H9 (cell line): Measurements from ENCODE around the gene CACNA1F. TPM values are rescaled to one million over a fixed set of nuclear protein-coding genes. Genes with fewer than 3 reads are reported as not detected.

Experiments used
- DNase-seq: peaks from one replicate; pipeline ENCODE4 v3.0.0-alpha.2; 2017
- H2AFZ ChIP-seq: one replicate; pipeline ENCODE4 v1.6.1; 2013; ENCODE audit warnings: mild to moderate bottlenecking, low read length, control low read depth, moderate library complexity
- H2AK5ac ChIP-seq: 2 replicates; pipeline ENCODE4 v1.6.1; 2013; ENCODE audit warnings: low read length, control low read depth, mixed read lengths; ENCODE audit not compliant: insufficient read length
- H2BK120ac ChIP-seq: one replicate; pipeline ENCODE4 v1.6.1; 2013; ENCODE audit warnings: low read depth, mild to moderate bottlenecking, low read length, control low read depth, inconsistent platforms; ENCODE audit not compliant: poor library complexity, severe bottlenecking
- H2BK12ac ChIP-seq: 2 replicates; pipeline ENCODE4 v1.6.1; 2013; ENCODE audit warnings: low read length, control low read depth, mixed read lengths, low read depth; ENCODE audit not compliant: insufficient read length
- H2BK15ac ChIP-seq: 2 replicates; pipeline ENCODE4 v1.6.1; 2013; ENCODE audit warnings: low read depth, low read length, control low read depth
- H2BK20ac ChIP-seq: one replicate; pipeline ENCODE4 v1.6.1; 2013; ENCODE audit warnings: low read depth, mild to moderate bottlenecking, low read length, control low read depth, inconsistent platforms; ENCODE audit not compliant: poor library complexity, severe bottlenecking
- H2BK5ac ChIP-seq: 2 replicates; pipeline ENCODE4 v1.6.1; 2013; ENCODE audit warnings: low read length, control low read depth, mixed read lengths; ENCODE audit not compliant: insufficient read length
- H3K14ac ChIP-seq: 2 replicates; pipeline ENCODE4 v1.6.1; 2013; ENCODE audit warnings: low read length, control low read depth; ENCODE audit not compliant: insufficient read depth
- H3K18ac ChIP-seq: 2 replicates; pipeline ENCODE4 v1.6.1; 2013; ENCODE audit warnings: low read depth, mild to moderate bottlenecking, mixed read lengths, low read length, control low read depth; ENCODE audit not compliant: insufficient read length
- H3K23ac ChIP-seq: 2 replicates; pipeline ENCODE4 v1.6.1; 2013; ENCODE audit warnings: low read length, control low read depth, mixed read lengths, low read depth; ENCODE audit not compliant: insufficient read length
- H3K23me2 ChIP-seq: 2 replicates; pipeline ENCODE4 v1.6.1; 2013; ENCODE audit warnings: low read depth, mild to moderate bottlenecking, mixed read lengths, low read length, control low read depth; ENCODE audit not compliant: insufficient read length, poor library complexity, severe bottlenecking
- H3K27ac ChIP-seq: 2 replicates; pipeline ENCODE4 v1.5.1; 2013; ENCODE audit warnings: low read length, control low read depth, mixed read lengths, low read depth; ENCODE audit not compliant: insufficient read length
- H3K27me3 ChIP-seq: 2 replicates; pipeline ENCODE4 v1.6.1; 2013; ENCODE audit warnings: low read length, control low read depth, inconsistent platforms; ENCODE audit not compliant: insufficient read depth
- H3K4ac ChIP-seq: 2 replicates; pipeline ENCODE4 v1.6.1; 2013; ENCODE audit warnings: low read depth, mild to moderate bottlenecking, control low read depth, inconsistent platforms, low read length, moderate library complexity
- H3K4me1 ChIP-seq: 2 replicates; pipeline ENCODE4 v1.6.1; 2013; ENCODE audit warnings: low read length, control low read depth, inconsistent platforms; ENCODE audit not compliant: insufficient read depth
- H3K4me2 ChIP-seq: 2 replicates; pipeline ENCODE4 v1.6.1; 2013; ENCODE audit warnings: low read length, control low read depth, mixed read lengths; ENCODE audit not compliant: insufficient read length, insufficient read depth
- H3K56ac ChIP-seq: 2 replicates; pipeline ENCODE4 v1.6.1; 2013; ENCODE audit warnings: low read depth, mild to moderate bottlenecking, mixed read lengths, low read length, control low read depth; ENCODE audit not compliant: insufficient read length
- H3K79me1 ChIP-seq: 2 replicates; pipeline ENCODE4 v1.6.1; 2013; ENCODE audit warnings: low read depth, mild to moderate bottlenecking, moderate library complexity, low read length, control low read depth, inconsistent platforms; ENCODE audit not compliant: insufficient read depth, poor library complexity, severe bottlenecking
- H3K79me2 ChIP-seq: 2 replicates; pipeline ENCODE4 v1.6.1; 2013; ENCODE audit warnings: low read length, control low read depth, inconsistent platforms; ENCODE audit not compliant: insufficient read depth
- H3K9ac ChIP-seq: 2 replicates; pipeline ENCODE4 v1.6.1; 2013; ENCODE audit warnings: low read length, control low read depth, mixed read lengths; ENCODE audit not compliant: insufficient read length; ENCODE audit errors: extremely low read depth
- H3K9me3 ChIP-seq: one replicate; pipeline ENCODE4 v1.6.1; 2013; ENCODE audit warnings: low read depth, low read length, inconsistent platforms; ENCODE audit not compliant: control insufficient read depth
- H3T11ph ChIP-seq: one replicate; pipeline ENCODE4 v1.6.1; 2013; ENCODE audit warnings: mild to moderate bottlenecking, low read length, control low read depth, inconsistent platforms
- H4K20me1 ChIP-seq: one replicate; pipeline ENCODE4 v1.6.1; 2013; ENCODE audit not compliant: control insufficient read depth, insufficient read length, insufficient read depth
- H4K5ac ChIP-seq: 2 replicates; pipeline ENCODE4 v1.6.1; 2013; ENCODE audit warnings: low read depth, mild to moderate bottlenecking, mixed read lengths, low read length, control low read depth; ENCODE audit not compliant: insufficient read length
- H4K8ac ChIP-seq: replicated peaks from 2 replicates; pipeline ENCODE4 v1.6.1; 2013; ENCODE audit warnings: low read length, control low read depth, mixed read lengths, low read depth; ENCODE audit not compliant: insufficient read length
- H4K91ac ChIP-seq: 2 replicates; pipeline ENCODE4 v1.6.1; 2013; ENCODE audit warnings: low read depth, mild to moderate bottlenecking, moderate library complexity, mixed read lengths, low read length, control low read depth; ENCODE audit not compliant: insufficient read length
- H3K27ac Mint-ChIP-seq, 3 experiments: 2 replicates in 2 of 3; 3 replicates in 1 of 3; pipeline ENCODE4 v1.8.0; 2020 to 2021; ENCODE audit warnings: mixed read lengths in 3 of 3, mild to moderate bottlenecking in 1 of 3, moderate library complexity in 1 of 3
- H3K27me3 Mint-ChIP-seq: 2 replicates; pipeline ENCODE4 v1.8.0; 2021; ENCODE audit warnings: low read depth, mild to moderate bottlenecking, moderate library complexity, mixed read lengths
- H3K36me3 Mint-ChIP-seq, 3 experiments: 2 replicates in 2 of 3; 3 replicates in 1 of 3; pipeline ENCODE4 v1.8.0; 2020 to 2021; ENCODE audit warnings: low read depth in 3 of 3, mixed read lengths in 3 of 3; ENCODE audit not compliant: insufficient read depth in 1 of 3
- H3K4me1 Mint-ChIP-seq, 2 experiments: 2 replicates each; pipeline ENCODE4 v1.8.0; 2020; ENCODE audit warnings: mixed read lengths in 2 of 2
- H3K4me3 Mint-ChIP-seq, 2 experiments: 2 replicates in 1 of 2; 3 replicates in 1 of 2; pipeline ENCODE4 v1.8.0; 2020 to 2021; ENCODE audit warnings: mild to moderate bottlenecking in 2 of 2, mixed read lengths in 2 of 2, moderate library complexity in 1 of 2
- H3K9me3 Mint-ChIP-seq, 2 experiments: 2 replicates in 1 of 2; 3 replicates in 1 of 2; pipeline ENCODE4 v1.8.0; 2020; ENCODE audit warnings: mild to moderate bottlenecking in 2 of 2, mixed read lengths in 2 of 2, moderate library complexity in 1 of 2
- CTCF ChIP-seq: fragments of 200-600 bp; sonication (generic); conservative IDR thresholded peaks from 3 replicates; pipeline ENCODE4 v1.8.0; 2021; ENCODE audit warnings: antibody characterized with exemption, mild to moderate bottlenecking
- WGBS: extraction: QIAGEN DNeasy Blood & Tissue Kit; methylation state at CpG from one replicate; pipeline ENCODE4 v1.1.7; 2013; ENCODE audit warnings: missing lambda C conversion rate, low lambda C conversion rate, mixed read lengths; ENCODE audit not compliant: insufficient read length; ENCODE audit errors: extremely low coverage; 5-methylcytosine and 5-hydroxymethylcytosine counted together
- total RNA-seq: library from RNA; stranded (reverse); gene quantifications from 2 replicates; pipeline ENCODE4 v1.2.1, GENCODE V29; 2021

CACNA1F gene
- total RNA-seq, 1 experiment from 2014 or later, result 1.4 TPM

- Histone ChIP-seq H3K14ac (no peak within 1 kb of the TSS), H3K4me1 (no peaks in the 10 kb centered on the region), H4K91ac (no peak within 1 kb of the TSS), H3K79me1 (no peaks in the 10 kb centered on the region), H3K4me2 (peak within 1 kb of the TSS; percentile 52), H4K5ac (no peak within 1 kb of the TSS), H3K4ac (no peak within 1 kb of the TSS), H4K20me1 (no peaks in the 10 kb centered on the region), H3K56ac (no peak within 1 kb of the TSS), H2BK15ac (no peak within 1 kb of the TSS), H2BK12ac (no peak within 1 kb of the TSS), H3K23me2 (peaks cover 14% of the 10 kb centered on the region), H3K9me3 (peaks cover 27% of the 10 kb centered on the region), H2BK120ac (no peak within 1 kb of the TSS), H2BK20ac (no peak within 1 kb of the TSS), H3K23ac (no peak within 1 kb of the TSS), H2BK5ac (no peak within 1 kb of the TSS), H3K18ac (no peak within 1 kb of the TSS), H2AK5ac (no peak within 1 kb of the TSS), H3K79me2 (no peaks in the 10 kb centered on the region), H3K27me3 (no peaks in the 10 kb centered on the region), H3T11ph (no peak within 1 kb of the TSS), H2AFZ (no peak within 1 kb of the TSS), H3K9ac (no peak within 1 kb of the TSS), H4K8ac (no peak within 1 kb of the TSS), H3K27ac (no peak within 1 kb of the TSS)
- Mint-ChIP-seq H3K27ac (peak within 1 kb of the TSS in 1 of 3 experiments; percentile 62; a peak in 3 of 7 replicates), H3K9me3 (peaks cover 74 to 84% of the 10 kb centered on the region in 2 experiments), H3K27me3 (peaks cover 17% of the 10 kb centered on the region), H3K36me3 (peaks cover 0 to 14% (median 5%) of the 10 kb centered on the region in 3 experiments; a peak in 5 of 7 replicates), H3K4me3 (peak within 1 kb of the TSS; percentile 53 to 84), H3K4me1 (peaks cover 11 to 26% of the 10 kb centered on the region in 2 experiments; a peak in 3 of 4 replicates)
- no CpG with 5 or more reads among the region's 61 CpGs for WGBS
- no peak for TF ChIP-seq CTCF
- DNase-seq, result peak; percentile 94
Measured at GRCh38 chrX:49199906-49200771, 33.0 kb downstream of the CACNA1F start, which contains the start of gene SYP. TSS of gene SYP (minus strand) at chrX:49200193. CDS start at chrX:49200186, 7 bp downstream.
